Gastrocnemius medialis (tissue), 4 donors: ENCODE measurements around the gene KDM1A.

Source experiments
- POLR2A ChIP-seq, 2 donors: fragments of 450-650 bp; IDR thresholded peaks; one replicate each; pipeline ENCODE4 v1.6.1; 2017; ENCODE audit warnings: antibody characterized with exemption in 2 of 2, mild to moderate bottlenecking in 2 of 2, moderate library complexity in 2 of 2
- TF ChIP-seq, protein P1 (sequence below), 5 experiments: fragments of 450-650 bp in 3 of 5; fragments of 200-600 bp in 2 of 5; sonication (generic) in 2 of 5; IDR thresholded peaks in 4 of 5; conservative IDR thresholded peaks in 1 of 5; 1 replicate in 4 of 5; 2 replicates in 1 of 5; pipeline ENCODE4 v1.5.1; 2016 to 2019; ENCODE audit warnings: antibody characterized with exemption in 5 of 5, mild to moderate bottlenecking in 3 of 5, moderate library complexity in 3 of 5

DNA sequence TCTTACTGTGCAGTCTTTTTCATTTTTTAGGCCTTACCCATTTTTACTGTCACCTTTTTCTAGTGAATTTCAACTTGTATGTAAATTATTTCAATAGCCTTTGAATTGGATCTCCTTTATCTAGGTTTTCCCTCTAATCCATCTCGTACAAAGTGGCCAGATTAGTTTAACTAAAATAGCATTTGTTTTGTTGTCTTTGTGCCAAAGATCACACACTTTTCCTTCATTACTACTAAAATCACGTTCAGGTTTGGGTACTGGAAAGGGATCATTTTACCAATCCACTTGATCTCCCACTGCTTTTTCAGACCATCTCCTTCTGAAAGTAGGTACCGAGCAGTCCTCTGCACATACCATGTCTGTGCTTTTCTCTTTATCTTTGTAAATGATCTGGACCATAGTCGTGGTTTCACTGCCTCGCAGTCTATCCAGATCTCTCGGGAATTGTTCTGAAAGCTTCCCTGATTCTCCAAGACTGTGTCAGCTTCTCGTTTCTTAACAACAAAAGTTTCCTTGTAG is 20.1 kb downstream of the KDM1A start:
- TF ChIP-seq, protein P1, sequence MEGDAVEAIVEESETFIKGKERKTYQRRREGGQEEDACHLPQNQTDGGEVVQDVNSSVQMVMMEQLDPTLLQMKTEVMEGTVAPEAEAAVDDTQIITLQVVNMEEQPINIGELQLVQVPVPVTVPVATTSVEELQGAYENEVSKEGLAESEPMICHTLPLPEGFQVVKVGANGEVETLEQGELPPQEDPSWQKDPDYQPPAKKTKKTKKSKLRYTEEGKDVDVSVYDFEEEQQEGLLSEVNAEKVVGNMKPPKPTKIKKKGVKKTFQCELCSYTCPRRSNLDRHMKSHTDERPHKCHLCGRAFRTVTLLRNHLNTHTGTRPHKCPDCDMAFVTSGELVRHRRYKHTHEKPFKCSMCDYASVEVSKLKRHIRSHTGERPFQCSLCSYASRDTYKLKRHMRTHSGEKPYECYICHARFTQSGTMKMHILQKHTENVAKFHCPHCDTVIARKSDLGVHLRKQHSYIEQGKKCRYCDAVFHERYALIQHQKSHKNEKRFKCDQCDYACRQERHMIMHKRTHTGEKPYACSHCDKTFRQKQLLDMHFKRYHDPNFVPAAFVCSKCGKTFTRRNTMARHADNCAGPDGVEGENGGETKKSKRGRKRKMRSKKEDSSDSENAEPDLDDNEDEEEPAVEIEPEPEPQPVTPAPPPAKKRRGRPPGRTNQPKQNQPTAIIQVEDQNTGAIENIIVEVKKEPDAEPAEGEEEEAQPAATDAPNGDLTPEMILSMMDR (IDR thresholded peaks at IDR 0.05 in 4 of 5, conservative IDR thresholded peaks at IDR 0.05 in 1 of 5) = no peak
- TF ChIP-seq POLR2A (IDR thresholded peaks at IDR 0.05) = no peak
